GM06990 (cell line): ENCODE results near the gene FRMPD2.
"Not testable (repeated sequence)": the region's sequence is repeated elsewhere in the genome, so short reads cannot be mapped to it uniquely, and the experiment has no call there.

Source experiments
- DNase-seq: peaks from one replicate; pipeline ENCODE4 v3.0.0-alpha.2; 2011; ENCODE audit not compliant: insufficient read length; ENCODE audit errors: extremely low read depth
- H3K27me3 ChIP-seq: replicated peaks from 2 replicates; pipeline ENCODE4 v1.6.0; 2011; ENCODE audit warnings: low read length; ENCODE audit not compliant: control insufficient read depth, insufficient read depth
- H3K36me3 ChIP-seq: 2 replicates; pipeline ENCODE4 v1.5.1; 2011; ENCODE audit warnings: low read length; ENCODE audit not compliant: control insufficient read depth, insufficient read depth
- H3K4me3 ChIP-seq: replicated peaks from 2 replicates; pipeline ENCODE4 v1.5.1; 2011; ENCODE audit warnings: low read depth, mild to moderate bottlenecking, control low read depth, low read length
- CTCF ChIP-seq: IDR thresholded peaks from 2 replicates; pipeline ENCODE4 v1.5.1; 2011; ENCODE audit warnings: low read length, control low read depth, mild to moderate bottlenecking, inconsistent platforms; ENCODE audit not compliant: insufficient read depth, poor library complexity, severe bottlenecking

Gene FRMPD2

GRCh38 chr10:48194830-48195229 is 79.7 kb downstream of the FRMPD2 start:
- H3K36me3 ChIP-seq: no peaks in the 10 kb centered on the region
- H3K4me3 ChIP-seq: no peak overlapping the region
- no peaks in the 10 kb centered on the region; the same call in 1 of the 2 replicates for H3K27me3 ChIP-seq
- DNase-seq: no peak
- TF ChIP-seq CTCF: no peak

- TF ChIP-seq CTCF: no peak
- H3K4me3 ChIP-seq: no peak overlapping the region
- H3K36me3 ChIP-seq: no peaks in the 10 kb centered on the region
- H3K27me3 ChIP-seq: no peaks in the 10 kb centered on the region; the same call in 1 of the 2 replicates
- no peak for DNase-seq
These were observed 80.9 kb downstream of the FRMPD2 start for GRCh38 chr10:48193556-48193955.

GRCh38 chr10:48192881-48193450 is 81.5 kb downstream of the FRMPD2 start:
- Histone ChIP-seq H3K27me3 (no peaks in the 10 kb centered on the region; the same call in 1 of the 2 replicates), H3K36me3 (no peaks in the 10 kb centered on the region), H3K4me3 (no peak overlapping the region)
- DNase-seq: no peak
- TF ChIP-seq CTCF: no peak

GRCh38 chr10:48187713-48188485 is 86.6 kb downstream of the FRMPD2 start:
- TF ChIP-seq CTCF: no peak
- no peak for DNase-seq
- Histone ChIP-seq H3K4me3 (no peak overlapping the region), H3K27me3 (no peaks in the 10 kb centered on the region; the same call in none of the 2 replicates), H3K36me3 (no peaks in the 10 kb centered on the region)

GRCh38 chr10:48187126-48187525 is 87.4 kb downstream of the FRMPD2 start:
- no peak overlapping the region for H3K4me3 ChIP-seq
- no peaks in the 10 kb centered on the region for H3K36me3 ChIP-seq
- no peaks in the 10 kb centered on the region; the same call in none of the 2 replicates for H3K27me3 ChIP-seq
- DNase-seq: no peak
- no peak for TF ChIP-seq CTCF

GRCh38 chr10:48186264-48186804 is 88.2 kb downstream of the FRMPD2 start:
- H3K27me3 ChIP-seq, H3K4me3 ChIP-seq, DNase-seq, H3K36me3 ChIP-seq: not testable (repeated sequence)
